ENCODE results near the gene KIF11. TPM values are rescaled to one million over a fixed set of nuclear protein-coding genes. Genes with fewer than 3 reads are reported as not detected.

The KIF11 gene
- total and polyA plus RNA-seq, 2 of the 13 experiments (the other 11 are each of a cell fraction or from before 2014, with no cell fraction given), result 8.7 to 38.4 TPM

DNA sequence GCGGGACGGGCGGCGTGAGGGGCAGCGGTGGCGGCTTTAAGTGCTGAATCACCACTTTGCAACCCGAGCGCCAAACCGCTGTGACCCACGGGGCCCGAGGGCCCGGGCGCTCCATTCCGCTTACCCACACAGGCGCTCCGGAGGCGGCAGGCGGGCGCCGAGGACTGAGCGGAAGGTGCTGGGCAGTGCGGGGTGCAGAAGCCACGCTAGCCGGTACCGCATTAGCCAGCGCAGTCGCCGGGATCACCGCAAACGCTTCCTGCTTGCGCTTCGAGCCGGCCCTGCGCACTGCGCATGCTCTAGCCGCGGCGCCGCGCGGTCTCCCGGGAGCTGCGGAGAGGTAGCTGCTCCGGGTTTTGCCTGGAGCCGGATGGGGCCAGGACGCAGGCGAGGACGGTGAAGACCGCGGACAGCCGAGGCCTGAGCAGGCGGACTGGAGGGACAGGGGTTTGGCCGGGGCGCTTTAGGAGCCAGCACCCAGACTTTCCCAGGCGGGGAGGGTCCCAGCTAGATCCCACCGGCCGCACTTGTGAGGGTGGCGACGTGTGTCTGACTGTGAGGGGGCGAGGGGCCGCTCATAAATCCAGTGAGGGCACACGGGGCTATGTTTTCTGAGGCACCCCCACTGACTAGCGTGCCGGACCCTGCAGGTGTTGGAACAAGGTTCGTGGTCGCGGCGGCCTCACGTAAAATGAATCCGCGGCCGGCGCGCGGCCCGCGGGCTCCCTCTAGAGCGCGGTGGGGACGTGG is 19.0 kb upstream of the KIF11 start, which contains the start of gene IDE (continued):
- peak; percentile 62; the same call in 1 of the 2 replicates for TF ChIP-seq NR2C2 (CRISPR knock-in tag; IDR thresholded peaks at IDR 0.05; ENCODE audit: borderline replicate concordance)
- TF ChIP-seq, protein P1, sequence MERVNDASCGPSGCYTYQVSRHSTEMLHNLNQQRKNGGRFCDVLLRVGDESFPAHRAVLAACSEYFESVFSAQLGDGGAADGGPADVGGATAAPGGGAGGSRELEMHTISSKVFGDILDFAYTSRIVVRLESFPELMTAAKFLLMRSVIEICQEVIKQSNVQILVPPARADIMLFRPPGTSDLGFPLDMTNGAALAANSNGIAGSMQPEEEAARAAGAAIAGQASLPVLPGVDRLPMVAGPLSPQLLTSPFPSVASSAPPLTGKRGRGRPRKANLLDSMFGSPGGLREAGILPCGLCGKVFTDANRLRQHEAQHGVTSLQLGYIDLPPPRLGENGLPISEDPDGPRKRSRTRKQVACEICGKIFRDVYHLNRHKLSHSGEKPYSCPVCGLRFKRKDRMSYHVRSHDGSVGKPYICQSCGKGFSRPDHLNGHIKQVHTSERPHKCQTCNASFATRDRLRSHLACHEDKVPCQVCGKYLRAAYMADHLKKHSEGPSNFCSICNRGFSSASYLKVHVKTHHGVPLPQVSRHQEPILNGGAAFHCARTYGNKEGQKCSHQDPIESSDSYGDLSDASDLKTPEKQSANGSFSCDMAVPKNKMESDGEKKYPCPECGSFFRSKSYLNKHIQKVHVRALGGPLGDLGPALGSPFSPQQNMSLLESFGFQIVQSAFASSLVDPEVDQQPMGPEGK (CRISPR knock-in tag; IDR thresholded peaks at IDR 0.05), result peak; percentile 30; the same call in 1 of the 2 replicates
- no peak for TF ChIP-seq NR2F6 (IDR thresholded peaks at IDR 0.05)
- peak; percentile 29; the same call in 1 of the 2 replicates for TF ChIP-seq NR2F6 (CRISPR knock-in tag; IDR thresholded peaks at IDR 0.05)
- TF ChIP-seq ZNF543 (CRISPR knock-in tag; IDR thresholded peaks at IDR 0.05), result peak; percentile 83
- TF ChIP-seq ZNF235 (CRISPR knock-in tag; IDR thresholded peaks at IDR 0.05; ENCODE audit: borderline replicate concordance), result peak; percentile 88
- TF ChIP-seq, protein P2, sequence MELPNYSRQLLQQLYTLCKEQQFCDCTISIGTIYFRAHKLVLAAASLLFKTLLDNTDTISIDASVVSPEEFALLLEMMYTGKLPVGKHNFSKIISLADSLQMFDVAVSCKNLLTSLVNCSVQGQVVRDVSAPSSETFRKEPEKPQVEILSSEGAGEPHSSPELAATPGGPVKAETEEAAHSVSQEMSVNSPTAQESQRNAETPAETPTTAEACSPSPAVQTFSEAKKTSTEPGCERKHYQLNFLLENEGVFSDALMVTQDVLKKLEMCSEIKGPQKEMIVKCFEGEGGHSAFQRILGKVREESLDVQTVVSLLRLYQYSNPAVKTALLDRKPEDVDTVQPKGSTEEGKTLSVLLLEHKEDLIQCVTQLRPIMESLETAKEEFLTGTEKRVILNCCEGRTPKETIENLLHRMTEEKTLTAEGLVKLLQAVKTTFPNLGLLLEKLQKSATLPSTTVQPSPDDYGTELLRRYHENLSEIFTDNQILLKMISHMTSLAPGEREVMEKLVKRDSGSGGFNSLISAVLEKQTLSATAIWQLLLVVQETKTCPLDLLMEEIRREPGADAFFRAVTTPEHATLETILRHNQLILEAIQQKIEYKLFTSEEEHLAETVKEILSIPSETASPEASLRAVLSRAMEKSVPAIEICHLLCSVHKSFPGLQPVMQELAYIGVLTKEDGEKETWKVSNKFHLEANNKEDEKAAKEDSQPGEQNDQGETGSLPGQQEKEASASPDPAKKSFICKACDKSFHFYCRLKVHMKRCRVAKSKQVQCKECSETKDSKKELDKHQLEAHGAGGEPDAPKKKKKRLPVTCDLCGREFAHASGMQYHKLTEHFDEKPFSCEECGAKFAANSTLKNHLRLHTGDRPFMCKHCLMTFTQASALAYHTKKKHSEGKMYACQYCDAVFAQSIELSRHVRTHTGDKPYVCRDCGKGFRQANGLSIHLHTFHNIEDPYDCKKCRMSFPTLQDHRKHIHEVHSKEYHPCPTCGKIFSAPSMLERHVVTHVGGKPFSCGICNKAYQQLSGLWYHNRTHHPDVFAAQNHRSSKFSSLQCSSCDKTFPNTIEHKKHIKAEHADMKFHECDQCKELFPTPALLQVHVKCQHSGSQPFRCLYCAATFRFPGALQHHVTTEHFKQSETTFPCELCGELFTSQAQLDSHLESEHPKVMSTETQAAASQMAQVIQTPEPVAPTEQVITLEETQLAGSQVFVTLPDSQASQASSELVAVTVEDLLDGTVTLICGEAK (IDR thresholded peaks at IDR 0.05), result no peak
- TF ChIP-seq, protein P2 (CRISPR knock-in tag; IDR thresholded peaks at IDR 0.05), result no peak; the same call in 1 of the 2 replicates
- TF ChIP-seq, protein P3, sequence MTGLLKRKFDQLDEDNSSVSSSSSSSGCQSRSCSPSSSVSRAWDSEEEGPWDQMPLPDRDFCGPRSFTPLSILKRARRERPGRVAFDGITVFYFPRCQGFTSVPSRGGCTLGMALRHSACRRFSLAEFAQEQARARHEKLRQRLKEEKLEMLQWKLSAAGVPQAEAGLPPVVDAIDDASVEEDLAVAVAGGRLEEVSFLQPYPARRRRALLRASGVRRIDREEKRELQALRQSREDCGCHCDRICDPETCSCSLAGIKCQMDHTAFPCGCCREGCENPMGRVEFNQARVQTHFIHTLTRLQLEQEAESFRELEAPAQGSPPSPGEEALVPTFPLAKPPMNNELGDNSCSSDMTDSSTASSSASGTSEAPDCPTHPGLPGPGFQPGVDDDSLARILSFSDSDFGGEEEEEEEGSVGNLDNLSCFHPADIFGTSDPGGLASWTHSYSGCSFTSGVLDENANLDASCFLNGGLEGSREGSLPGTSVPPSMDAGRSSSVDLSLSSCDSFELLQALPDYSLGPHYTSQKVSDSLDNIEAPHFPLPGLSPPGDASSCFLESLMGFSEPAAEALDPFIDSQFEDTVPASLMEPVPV (CRISPR knock-in tag; IDR thresholded peaks at IDR 0.05), result peak; percentile 45; the same call in 1 of the 2 replicates
- peak; percentile 14; the same call in 1 of the 2 replicates for TF ChIP-seq ZNF367 (CRISPR knock-in tag; IDR thresholded peaks at IDR 0.05; ENCODE audit: borderline replicate concordance)
- TF ChIP-seq, protein P4, sequence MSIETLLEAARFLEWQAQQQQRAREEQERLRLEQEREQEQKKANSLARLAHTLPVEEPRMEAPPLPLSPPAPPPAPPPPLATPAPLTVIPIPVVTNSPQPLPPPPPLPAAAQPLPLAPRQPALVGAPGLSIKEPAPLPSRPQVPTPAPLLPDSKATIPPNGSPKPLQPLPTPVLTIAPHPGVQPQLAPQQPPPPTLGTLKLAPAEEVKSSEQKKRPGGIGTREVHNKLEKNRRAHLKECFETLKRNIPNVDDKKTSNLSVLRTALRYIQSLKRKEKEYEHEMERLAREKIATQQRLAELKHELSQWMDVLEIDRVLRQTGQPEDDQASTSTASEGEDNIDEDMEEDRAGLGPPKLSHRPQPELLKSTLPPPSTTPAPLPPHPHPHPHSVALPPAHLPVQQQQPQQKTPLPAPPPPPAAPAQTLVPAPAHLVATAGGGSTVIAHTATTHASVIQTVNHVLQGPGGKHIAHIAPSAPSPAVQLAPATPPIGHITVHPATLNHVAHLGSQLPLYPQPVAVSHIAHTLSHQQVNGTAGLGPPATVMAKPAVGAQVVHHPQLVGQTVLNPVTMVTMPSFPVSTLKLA (IDR thresholded peaks at IDR 0.05), result no peak
- TF ChIP-seq PHF20 (CRISPR knock-in tag; IDR thresholded peaks at IDR 0.05), result peak; percentile 77
- TF ChIP-seq ZNF709 (CRISPR knock-in tag; IDR thresholded peaks at IDR 0.05), result peak; percentile 56; the same call in 1 of the 2 replicates

Data from HepG2 (cell line).